Measurements from ENCODE around the gene COPS8. TPM values are rescaled to one million over a fixed set of nuclear protein-coding genes. Genes with fewer than 3 reads are reported as not detected.

Gene COPS8
- total RNA-seq, 1 donor, result 123 TPM

- peak; percentile 33 for DNase-seq (ENCODE audit: low read depth)
- no peak for TF ChIP-seq CTCF (IDR thresholded peaks at IDR 0.05; ENCODE audit: insufficient read depth, low read length)
- no peak overlapping the region for H3K4me3 ChIP-seq (ENCODE audit: low read depth, low read length)
These were observed 23.1 kb upstream of the COPS8 start for GRCh38 chr2:237062585-237062984.

GRCh38 chr2:237064203-237065070, 21.3 kb upstream of the COPS8 start:
- DNase-seq (ENCODE audit: low read depth), result no peak
- no peak overlapping the region for H3K4me3 ChIP-seq (ENCODE audit: low read depth, low read length)
- no peak for TF ChIP-seq CTCF (IDR thresholded peaks at IDR 0.05; ENCODE audit: insufficient read depth, low read length)

GRCh38 chr2:237065071-237065377, 20.7 kb upstream of the COPS8 start:
- no peak for TF ChIP-seq CTCF (IDR thresholded peaks at IDR 0.05; ENCODE audit: insufficient read depth, low read length)
- H3K4me3 ChIP-seq (ENCODE audit: low read depth, low read length), result no peak overlapping the region
- DNase-seq (ENCODE audit: low read depth), result no peak

GRCh38 chr2:237066396-237066795, 19.3 kb upstream of the COPS8 start:
- DNase-seq (ENCODE audit: low read depth), result no peak
- TF ChIP-seq CTCF (IDR thresholded peaks at IDR 0.05; ENCODE audit: insufficient read depth, low read length), result no peak
- H3K4me3 ChIP-seq (ENCODE audit: low read depth, low read length), result no peak overlapping the region

GRCh38 chr2:237068005-237068576, 17.6 kb upstream of the COPS8 start:
- DNase-seq (ENCODE audit: low read depth), result peak; percentile 51
- TF ChIP-seq CTCF (IDR thresholded peaks at IDR 0.05; ENCODE audit: insufficient read depth, low read length), result peak; percentile 33

GRCh38 chr2:237072067-237072931, 13.4 kb upstream of the COPS8 start:
- DNase-seq (ENCODE audit: low read depth), result peak; percentile 77
- TF ChIP-seq CTCF (IDR thresholded peaks at IDR 0.05; ENCODE audit: insufficient read depth, low read length), result peak; percentile 96
- no peak overlapping the region for H3K4me3 ChIP-seq (ENCODE audit: low read depth, low read length)

More at GRCh38 chr2:237068005-237068576, 17.6 kb upstream of the COPS8 start:
- no peak overlapping the region for H3K4me3 ChIP-seq (ENCODE audit: low read depth, low read length)

All from fibroblast of the aortic adventitia (primary cell).